Astrocyte of the cerebellum (primary cell): ENCODE data around the gene BANF2.

Experiments used
- DNase-seq: peaks from one replicate; pipeline ENCODE4 v3.0.0-alpha.2; 2011; ENCODE audit warnings: low read depth
- H3K4me3 ChIP-seq: 2 replicates; pipeline ENCODE4 v1.5.1; 2011; ENCODE audit warnings: mild to moderate bottlenecking, low read depth, low read length, moderate library complexity
- in situ Hi-C: cut with HindIII; loops from 2 replicates; pipeline ENCODE4 v1.10.0; 2017; ENCODE audit warnings: low sequenced_read_pairs
- TF ChIP-seq, protein P1 (sequence below): IDR thresholded peaks from 2 replicates; pipeline ENCODE4 v1.5.1; 2012; ENCODE audit warnings: low read length, low read depth, moderate library complexity, mild to moderate bottlenecking; ENCODE audit errors: missing control alignments

The BANF2 gene

DNA sequence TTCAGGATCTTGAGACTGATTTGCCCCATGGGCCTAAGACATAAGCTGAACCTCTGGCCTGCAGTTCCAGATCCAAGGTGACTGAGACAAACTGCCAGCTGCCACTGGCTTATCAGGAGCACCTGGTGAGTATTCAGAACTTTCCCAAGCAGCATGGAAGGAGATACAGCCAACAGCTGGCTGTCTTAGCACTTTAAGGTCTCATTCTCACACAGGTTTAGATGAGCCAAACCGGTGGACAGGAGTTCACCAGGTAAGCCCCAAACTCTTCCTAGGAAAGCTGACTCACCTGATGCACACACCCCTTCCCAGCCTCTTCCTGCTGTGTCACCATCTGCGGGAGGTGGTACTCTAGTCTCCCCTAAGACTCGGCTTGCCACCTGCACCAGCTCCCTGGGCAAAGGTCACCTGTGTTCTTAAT is at the start of gene BANF2:
Gene BANF2 (plus strand): TSS at position 36 of the 421 bp plus-strand sequence. CDS start 25,060 bp downstream, outside the sequence.
- TF ChIP-seq, protein P1, sequence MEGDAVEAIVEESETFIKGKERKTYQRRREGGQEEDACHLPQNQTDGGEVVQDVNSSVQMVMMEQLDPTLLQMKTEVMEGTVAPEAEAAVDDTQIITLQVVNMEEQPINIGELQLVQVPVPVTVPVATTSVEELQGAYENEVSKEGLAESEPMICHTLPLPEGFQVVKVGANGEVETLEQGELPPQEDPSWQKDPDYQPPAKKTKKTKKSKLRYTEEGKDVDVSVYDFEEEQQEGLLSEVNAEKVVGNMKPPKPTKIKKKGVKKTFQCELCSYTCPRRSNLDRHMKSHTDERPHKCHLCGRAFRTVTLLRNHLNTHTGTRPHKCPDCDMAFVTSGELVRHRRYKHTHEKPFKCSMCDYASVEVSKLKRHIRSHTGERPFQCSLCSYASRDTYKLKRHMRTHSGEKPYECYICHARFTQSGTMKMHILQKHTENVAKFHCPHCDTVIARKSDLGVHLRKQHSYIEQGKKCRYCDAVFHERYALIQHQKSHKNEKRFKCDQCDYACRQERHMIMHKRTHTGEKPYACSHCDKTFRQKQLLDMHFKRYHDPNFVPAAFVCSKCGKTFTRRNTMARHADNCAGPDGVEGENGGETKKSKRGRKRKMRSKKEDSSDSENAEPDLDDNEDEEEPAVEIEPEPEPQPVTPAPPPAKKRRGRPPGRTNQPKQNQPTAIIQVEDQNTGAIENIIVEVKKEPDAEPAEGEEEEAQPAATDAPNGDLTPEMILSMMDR: no peak
- H3K4me3 ChIP-seq: no peak within 1 kb of the TSS
- in situ Hi-C loops: no loop called here
- DNase-seq: no peak

DNA sequence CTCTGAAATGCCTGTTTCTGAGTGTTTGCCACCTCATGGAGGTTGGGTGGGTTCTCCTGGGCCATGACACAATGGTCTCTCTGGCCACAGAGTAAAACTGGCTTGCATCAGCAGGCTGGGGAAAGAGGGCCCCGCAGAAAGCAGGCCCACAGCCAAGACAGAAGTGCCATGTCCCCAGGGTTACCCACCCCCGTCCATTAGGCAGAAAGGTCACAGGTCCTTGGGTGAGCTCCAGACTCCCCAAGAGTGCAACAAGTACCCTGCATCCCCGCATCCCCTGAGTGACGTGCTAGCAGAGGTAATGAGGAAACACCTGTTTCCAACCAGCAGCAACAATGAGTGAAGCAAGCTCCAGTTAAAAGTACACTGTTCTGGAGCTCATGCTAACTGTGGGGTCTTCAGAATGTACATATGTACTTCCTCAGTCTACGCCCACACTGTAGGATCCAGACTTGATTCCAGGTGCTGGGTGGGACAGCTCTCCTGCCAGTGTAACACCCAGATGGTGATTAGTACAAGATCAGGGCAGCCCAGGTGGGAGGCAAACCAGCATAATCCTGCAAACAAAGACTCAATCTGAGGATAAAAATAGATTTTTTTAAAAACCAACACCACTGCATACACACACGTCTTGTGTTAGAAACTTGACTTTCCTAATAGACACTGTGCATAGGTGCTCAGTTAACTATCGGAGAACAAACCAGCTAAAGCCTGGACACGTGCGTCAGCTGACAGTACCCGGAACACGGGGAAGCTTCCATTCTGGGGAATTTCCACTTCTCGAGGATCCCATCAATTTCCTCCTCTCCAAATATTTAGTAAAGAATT is 49.3 kb upstream of the BANF2 start:
- in situ Hi-C loops: no loop called here
- TF ChIP-seq, protein P1: no peak
- no peak overlapping the region for H3K4me3 ChIP-seq
- no peak for DNase-seq

DNA sequence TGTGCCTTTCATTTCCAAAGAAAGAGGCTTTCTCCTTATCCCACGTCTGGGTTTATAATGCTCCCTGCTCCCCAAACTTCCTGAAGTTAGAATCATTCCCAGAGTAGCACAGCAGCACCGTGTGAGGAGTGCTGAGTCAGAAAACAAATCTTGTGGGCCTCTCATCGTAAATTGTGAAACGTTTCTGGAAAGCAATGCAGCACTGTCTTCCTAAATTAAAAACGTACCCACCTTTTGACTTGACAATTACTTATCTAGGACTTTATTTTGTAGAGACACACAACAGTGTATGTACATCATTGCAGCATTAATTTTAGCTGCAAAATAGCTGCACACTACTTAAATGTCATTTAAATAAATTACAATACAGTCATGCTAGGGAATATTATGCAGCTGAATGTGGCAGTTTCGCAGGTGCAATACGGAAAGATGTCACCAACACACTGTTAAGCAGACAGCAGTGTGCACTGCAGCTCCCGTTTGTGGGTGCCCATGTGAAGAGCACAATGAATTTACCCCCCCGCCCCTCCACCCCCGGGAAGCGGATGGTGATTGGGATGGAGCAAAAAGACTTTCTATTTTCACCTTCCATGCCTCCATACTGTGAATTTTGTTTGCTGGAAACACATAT is 48.5 kb upstream of the BANF2 start:
- H3K4me3 ChIP-seq: no peak overlapping the region
- in situ Hi-C loops: no loop called here
- DNase-seq: no peak
- TF ChIP-seq, protein P1: no peak

DNA sequence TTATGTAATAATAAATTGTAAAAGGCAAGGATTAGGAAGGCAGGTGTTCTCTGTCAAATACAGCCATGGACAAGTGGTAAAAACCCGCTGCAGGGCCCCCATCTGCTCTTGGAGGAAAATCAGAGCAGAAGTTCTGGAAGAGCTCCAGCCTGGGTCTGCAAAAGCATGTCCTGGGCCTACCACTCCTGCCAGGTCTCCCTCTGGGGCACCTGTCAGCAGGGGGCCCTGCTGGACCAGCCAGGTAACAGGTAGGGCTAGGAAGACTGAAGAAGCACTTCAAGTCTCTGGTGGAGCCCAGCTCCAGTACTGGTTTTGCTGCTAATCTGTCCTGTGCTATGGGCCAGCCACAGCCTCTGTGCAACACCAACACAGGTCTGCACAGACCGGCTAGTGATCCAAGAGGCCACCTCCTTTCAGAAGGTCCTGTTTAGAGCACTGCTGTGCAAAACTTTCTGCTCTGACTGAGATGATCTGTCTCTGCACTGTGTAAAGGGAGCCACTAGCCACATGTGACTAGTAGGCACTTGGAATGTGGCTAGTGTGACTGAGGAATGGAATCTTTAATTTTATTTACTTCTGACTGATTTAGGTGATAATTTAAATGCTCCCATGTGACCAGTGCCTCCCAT is 47.9 kb upstream of the BANF2 start:
- no peak overlapping the region for H3K4me3 ChIP-seq
- DNase-seq: no peak
- TF ChIP-seq, protein P1: no peak
- in situ Hi-C loops: no loop called here

DNA sequence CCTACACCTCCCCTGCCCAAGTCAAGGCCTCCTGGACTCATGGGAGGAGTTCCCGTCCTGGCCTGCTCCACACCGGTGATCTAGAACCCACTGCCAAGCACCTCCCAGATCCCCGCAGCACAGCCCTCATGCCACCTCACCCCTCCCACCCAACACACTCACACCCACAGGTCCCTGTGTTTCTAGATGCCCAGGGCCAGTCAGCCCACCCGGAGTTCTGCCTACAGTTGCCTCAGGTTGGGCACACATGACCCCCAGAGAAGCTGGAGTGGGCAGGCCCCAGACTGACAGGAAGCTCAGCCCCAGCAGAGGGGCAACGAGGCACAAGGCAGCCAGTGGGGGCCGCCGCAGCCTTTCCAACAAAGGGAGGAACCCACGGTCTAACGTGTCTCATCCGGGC is 47.4 kb upstream of the BANF2 start:
- in situ Hi-C loops: no loop called here
- TF ChIP-seq, protein P1: no peak
- H3K4me3 ChIP-seq: no peak overlapping the region
- DNase-seq: no peak

DNA sequence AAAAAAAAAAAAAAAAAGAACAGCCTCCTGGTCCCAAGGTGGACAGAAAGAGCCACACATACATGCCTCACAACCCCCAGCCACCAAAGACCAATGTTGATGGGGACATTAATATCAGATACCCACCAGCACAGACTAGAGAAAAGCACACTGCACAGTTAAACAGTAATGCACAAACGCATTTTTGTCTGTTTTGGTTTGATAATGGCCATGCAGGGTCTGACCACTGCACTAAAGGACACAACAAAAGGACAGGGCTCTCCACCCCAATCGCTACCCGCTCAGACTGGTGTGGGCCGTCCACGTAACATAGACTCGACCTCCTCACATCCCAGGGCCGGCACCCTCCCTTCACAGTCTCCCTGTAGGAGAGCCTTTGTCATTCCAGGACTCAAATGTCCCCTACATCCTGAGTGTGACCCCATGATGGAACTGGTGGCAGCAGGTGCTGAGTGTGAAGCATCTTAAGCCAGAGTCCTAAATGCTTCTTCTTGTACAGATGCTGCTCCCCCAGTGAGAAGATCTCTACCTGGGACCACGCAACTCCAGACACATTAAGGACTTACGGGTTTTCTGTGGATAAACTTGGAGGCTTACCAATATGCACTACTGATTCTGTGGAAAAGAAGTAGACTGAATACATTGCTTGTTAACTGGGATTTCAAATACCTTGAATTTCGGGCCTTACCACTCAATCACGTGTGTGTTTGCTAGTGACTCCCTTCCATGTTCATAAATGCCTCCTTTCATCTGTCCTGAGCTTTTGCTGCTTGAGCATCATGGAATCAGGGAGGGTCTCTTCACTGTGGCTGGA is 45.7 kb upstream of the BANF2 start:
- DNase-seq: no peak
- TF ChIP-seq, protein P1: no peak
- in situ Hi-C loops: no loop called here
- no peak overlapping the region for H3K4me3 ChIP-seq
